Measurements from ENCODE around the gene THOC1.

THOC1 gene

GRCh38 chr18:274313-274712, 6.5 kb upstream of the THOC1 start:
- no peak for DNase-seq (ENCODE audit: low read depth)

- DNase-seq (ENCODE audit: low read depth), result no peak
These were observed 5.7 kb upstream of the THOC1 start for GRCh38 chr18:273525-273924.

GRCh38 chr18:272650-273049, 4.8 kb upstream of the THOC1 start:
- no peak for DNase-seq (ENCODE audit: low read depth)

- DNase-seq (ENCODE audit: low read depth), result no peak
These were observed 1.7 kb upstream of the THOC1 start for GRCh38 chr18:269480-270095.

GRCh38 chr18:267380-267687, 513 bp downstream of the THOC1 start:
- no peak for DNase-seq (ENCODE audit: low read depth)

GRCh38 chr18:261398-262073, 6.3 kb downstream of the THOC1 start:
- DNase-seq (ENCODE audit: low read depth), result no peak

GRCh38 chr18:260547-260946, 7.3 kb downstream of the THOC1 start:
- DNase-seq (ENCODE audit: low read depth), result no peak

GRCh38 chr18:255171-255570, 12.7 kb downstream of the THOC1 start:
- no peak for DNase-seq (ENCODE audit: low read depth)

- DNase-seq (ENCODE audit: low read depth), result no peak
These were observed 14.7 kb downstream of the THOC1 start for GRCh38 chr18:253121-253520.

GRCh38 chr18:251572-251971, 16.3 kb downstream of the THOC1 start:
- DNase-seq (ENCODE audit: low read depth), result no peak

- DNase-seq (ENCODE audit: low read depth), result peak; percentile 10
These were observed 17.2 kb downstream of the THOC1 start for GRCh38 chr18:250685-251084.

GRCh38 chr18:248053-248452, 19.8 kb downstream of the THOC1 start:
- no peak for DNase-seq (ENCODE audit: low read depth)

GRCh38 chr18:245282-245847, 22.5 kb downstream of the THOC1 start:
- no peak for DNase-seq (ENCODE audit: low read depth)

- peak; percentile 48 for DNase-seq (ENCODE audit: low read depth)
These were observed 27.7 kb downstream of the THOC1 start for GRCh38 chr18:240175-240574.

- no peak for DNase-seq (ENCODE audit: low read depth)
These were observed 36.3 kb downstream of the THOC1 start for GRCh38 chr18:231563-231962.

- no peak for DNase-seq (ENCODE audit: low read depth)
These were observed 39.3 kb downstream of the THOC1 start for GRCh38 chr18:228586-228985.

- DNase-seq (ENCODE audit: low read depth), result no peak
These were observed 39.9 kb downstream of the THOC1 start for GRCh38 chr18:227902-228301.

GRCh38 chr18:227374-227773, 40.5 kb downstream of the THOC1 start:
- DNase-seq (ENCODE audit: low read depth), result no peak

GRCh38 chr18:225745-226144, 42.1 kb downstream of the THOC1 start:
- DNase-seq (ENCODE audit: low read depth), result no peak

- DNase-seq (ENCODE audit: low read depth), result no peak
These were observed 47.1 kb downstream of the THOC1 start for GRCh38 chr18:220708-221107.

GRCh38 chr18:217532-218336, 50.1 kb downstream of the THOC1 start:
- DNase-seq (ENCODE audit: low read depth), result no peak

- no peak for DNase-seq (ENCODE audit: low read depth)
These were observed 52.3 kb downstream of the THOC1 start for GRCh38 chr18:215448-216010.

GRCh38 chr18:213966-214365, 53.9 kb downstream of the THOC1 start:
- DNase-seq (ENCODE audit: low read depth), result no peak
